Type B pancreatic cell (in vitro differentiated cells): ENCODE data around the gene TNFRSF6B. TPM values are rescaled to one million over a fixed set of nuclear protein-coding genes. Genes with fewer than 3 reads are reported as not detected.

Experiments
- DNase-seq: peaks from one replicate; pipeline ENCODE4 v3.0.0; 2021; ENCODE audit warnings: mixed read lengths; ENCODE audit not compliant: unreplicated experiment; ENCODE audit errors: extremely low spot score
- H3K27ac Mint-ChIP-seq: 2 replicates; pipeline ENCODE4 v1.8.0; 2021; ENCODE audit warnings: mild to moderate bottlenecking, mixed read lengths
- H3K27me3 Mint-ChIP-seq: 2 replicates; pipeline ENCODE4 v1.8.0; 2021; ENCODE audit warnings: mixed read lengths
- H3K36me3 Mint-ChIP-seq: 2 replicates; pipeline ENCODE4 v1.8.0; 2021; ENCODE audit warnings: mixed read lengths
- H3K4me1 Mint-ChIP-seq: one replicate; pipeline ENCODE4 v1.8.0; 2021; ENCODE audit warnings: mixed read lengths; ENCODE audit not compliant: unreplicated experiment
- H3K4me3 Mint-ChIP-seq: 2 replicates; pipeline ENCODE4 v1.8.0; 2021; ENCODE audit warnings: mild to moderate bottlenecking, mixed read lengths
- H3K9me3 Mint-ChIP-seq: 2 replicates; pipeline ENCODE4 v1.8.0; 2021; ENCODE audit warnings: mixed read lengths
- total RNA-seq: library from RNA; stranded (reverse); gene quantifications from 2 replicates; pipeline ENCODE4 v1.2.1, GENCODE V29; 2021; ENCODE audit warnings: low replicate concordance
- TF ChIP-seq, protein P1 (sequence below): fragments of 200-600 bp; sonication (generic); conservative IDR thresholded peaks from 2 replicates; pipeline ENCODE4 v1.5.0; 2021; ENCODE audit warnings: antibody characterized with exemption, mild to moderate bottlenecking

TNFRSF6B gene
- total RNA-seq, 1 donor from 2014 or later, result not detected

DNA sequence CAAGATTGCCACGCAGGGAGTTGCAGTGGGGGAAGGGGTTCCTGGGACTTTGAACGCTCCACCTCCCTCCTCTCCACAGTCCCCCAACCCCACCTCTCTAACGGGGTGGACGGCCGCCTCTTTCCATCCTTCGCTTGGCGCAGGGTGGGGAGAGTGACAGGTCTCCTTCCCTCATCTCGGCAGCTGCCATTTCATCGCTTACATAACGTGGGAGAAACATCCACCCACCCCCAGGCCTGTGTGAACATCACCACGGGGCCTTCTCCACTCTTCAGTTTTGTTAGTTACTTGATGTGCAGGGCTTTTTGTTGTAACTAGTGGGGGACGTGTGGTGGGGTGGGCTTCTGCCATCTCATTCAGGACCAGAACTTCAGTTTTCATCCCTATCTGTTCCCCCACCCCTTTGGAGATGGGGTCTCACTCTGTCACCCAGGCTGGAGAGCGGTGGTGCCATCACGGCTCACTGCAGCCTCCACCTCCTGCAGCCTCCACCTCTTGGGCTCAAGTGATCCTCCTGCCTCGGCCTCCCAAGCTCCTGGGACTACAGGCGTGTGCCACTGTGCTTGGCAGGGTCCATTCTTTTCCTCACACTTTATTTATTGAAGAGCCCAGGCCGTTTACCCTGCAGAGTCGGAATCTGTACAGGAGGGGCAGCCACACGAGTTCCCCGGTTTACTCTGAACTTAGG, 20.6 kb upstream of the TNFRSF6B start:
- Mint-ChIP-seq H3K4me1 (no peaks in the 10 kb centered on the region), H3K27ac (no peak overlapping the region), H3K36me3 (no peaks in the 10 kb centered on the region), H3K4me3 (no peak overlapping the region), H3K27me3 (no peaks in the 10 kb centered on the region), H3K9me3 (no peaks in the 10 kb centered on the region)
- DNase-seq, result no peak
- TF ChIP-seq, protein P1, sequence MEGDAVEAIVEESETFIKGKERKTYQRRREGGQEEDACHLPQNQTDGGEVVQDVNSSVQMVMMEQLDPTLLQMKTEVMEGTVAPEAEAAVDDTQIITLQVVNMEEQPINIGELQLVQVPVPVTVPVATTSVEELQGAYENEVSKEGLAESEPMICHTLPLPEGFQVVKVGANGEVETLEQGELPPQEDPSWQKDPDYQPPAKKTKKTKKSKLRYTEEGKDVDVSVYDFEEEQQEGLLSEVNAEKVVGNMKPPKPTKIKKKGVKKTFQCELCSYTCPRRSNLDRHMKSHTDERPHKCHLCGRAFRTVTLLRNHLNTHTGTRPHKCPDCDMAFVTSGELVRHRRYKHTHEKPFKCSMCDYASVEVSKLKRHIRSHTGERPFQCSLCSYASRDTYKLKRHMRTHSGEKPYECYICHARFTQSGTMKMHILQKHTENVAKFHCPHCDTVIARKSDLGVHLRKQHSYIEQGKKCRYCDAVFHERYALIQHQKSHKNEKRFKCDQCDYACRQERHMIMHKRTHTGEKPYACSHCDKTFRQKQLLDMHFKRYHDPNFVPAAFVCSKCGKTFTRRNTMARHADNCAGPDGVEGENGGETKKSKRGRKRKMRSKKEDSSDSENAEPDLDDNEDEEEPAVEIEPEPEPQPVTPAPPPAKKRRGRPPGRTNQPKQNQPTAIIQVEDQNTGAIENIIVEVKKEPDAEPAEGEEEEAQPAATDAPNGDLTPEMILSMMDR, result no peak

DNA sequence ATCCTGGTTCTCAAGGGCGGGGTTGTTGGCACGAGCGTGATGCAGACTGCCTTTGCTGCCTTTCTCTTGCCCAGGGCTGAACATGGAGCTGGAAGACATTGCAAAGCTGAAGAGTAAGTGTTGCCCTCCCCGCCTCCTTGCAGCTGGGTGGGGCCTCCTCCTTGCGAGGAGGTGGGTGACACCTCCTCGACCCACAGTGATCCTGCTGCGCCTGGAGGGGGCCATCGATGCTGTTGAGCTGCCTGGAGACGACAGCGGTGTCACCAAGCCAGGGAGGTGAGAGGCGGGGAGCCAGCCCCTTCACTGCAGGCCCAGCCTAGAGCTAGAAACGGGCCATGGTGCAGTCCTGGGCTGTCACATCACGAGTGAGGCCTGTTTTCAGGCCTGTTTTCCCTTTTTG, 18.4 kb upstream of the TNFRSF6B start:
- Mint-ChIP-seq H3K27me3 (no peaks in the 10 kb centered on the region), H3K4me1 (no peaks in the 10 kb centered on the region), H3K36me3 (no peaks in the 10 kb centered on the region), H3K4me3 (no peak overlapping the region), H3K27ac (no peak overlapping the region), H3K9me3 (no peaks in the 10 kb centered on the region)
- TF ChIP-seq, protein P1, result no peak
- no peak for DNase-seq

DNA sequence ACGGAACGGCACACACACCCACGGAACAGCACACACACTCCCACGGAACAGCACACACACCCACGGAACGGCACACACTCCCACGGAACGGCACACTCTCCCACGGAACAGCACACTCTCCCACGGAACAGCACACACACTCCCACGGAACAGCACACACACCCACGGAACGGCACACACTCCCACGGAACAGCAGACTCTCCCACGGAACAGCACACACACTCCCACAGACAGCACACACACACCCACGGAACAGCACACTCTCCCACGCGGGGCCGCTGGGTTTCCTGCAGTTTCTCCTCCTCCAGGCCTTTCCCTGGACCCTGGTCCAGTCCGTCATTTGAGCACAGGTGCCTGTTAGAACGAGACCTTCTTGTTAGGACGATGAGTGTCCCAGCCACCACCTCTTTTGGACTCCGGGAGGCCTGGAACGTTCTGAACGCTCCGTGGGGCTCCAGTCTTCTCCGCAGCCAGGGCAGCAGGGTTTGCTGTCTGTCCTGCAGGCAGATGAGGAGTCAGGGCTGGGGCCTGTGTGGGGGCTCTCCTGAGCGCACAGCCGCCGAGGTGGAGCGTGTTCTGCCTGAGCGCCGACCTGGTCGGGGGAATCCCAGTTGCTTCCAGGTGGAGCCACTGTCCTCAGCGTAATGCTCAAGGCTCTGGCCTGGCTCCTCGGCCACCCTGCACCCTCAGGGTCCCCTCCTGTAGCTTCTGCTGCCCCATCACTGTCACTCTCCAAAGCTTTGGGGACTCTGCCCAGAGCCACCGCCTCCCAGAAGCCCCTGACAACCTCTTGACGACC, 17.6 kb upstream of the TNFRSF6B start:
- Mint-ChIP-seq H3K27me3 (no peaks in the 10 kb centered on the region), H3K4me3 (no peak overlapping the region), H3K27ac (no peak overlapping the region), H3K4me1 (no peaks in the 10 kb centered on the region), H3K36me3 (no peaks in the 10 kb centered on the region), H3K9me3 (no peaks in the 10 kb centered on the region)
- TF ChIP-seq, protein P1, result no peak
- no peak for DNase-seq

DNA sequence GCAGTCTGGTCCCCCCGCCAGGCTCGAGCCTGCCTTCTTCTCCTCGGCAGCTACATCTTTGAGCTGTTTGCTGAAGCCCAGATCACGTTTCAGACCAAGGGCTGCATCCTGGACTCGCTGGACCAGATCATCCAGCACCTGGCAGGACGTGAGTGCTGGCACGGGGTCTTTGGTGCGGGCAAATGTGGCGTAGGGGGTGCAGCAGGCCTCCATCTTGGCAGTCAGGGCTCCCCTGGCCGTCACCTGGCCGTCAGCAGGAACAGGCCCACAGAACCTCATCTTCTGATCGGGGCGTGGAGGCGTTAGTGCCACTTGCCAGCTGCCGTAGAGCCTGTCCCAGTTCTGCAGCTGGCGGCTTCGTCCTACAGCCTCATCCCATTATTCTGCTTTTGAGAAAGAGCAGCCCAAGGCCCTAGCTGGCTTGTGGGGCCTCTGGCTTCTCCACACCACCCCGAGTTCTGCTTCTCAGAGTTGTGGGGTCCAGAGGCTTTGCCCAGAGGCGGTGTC, 16.6 kb upstream of the TNFRSF6B start:
- DNase-seq, result no peak
- Mint-ChIP-seq H3K4me3 (no peak overlapping the region), H3K36me3 (no peaks in the 10 kb centered on the region), H3K9me3 (no peaks in the 10 kb centered on the region), H3K27me3 (no peaks in the 10 kb centered on the region), H3K27ac (no peak overlapping the region), H3K4me1 (no peaks in the 10 kb centered on the region)
- TF ChIP-seq, protein P1, result no peak

DNA sequence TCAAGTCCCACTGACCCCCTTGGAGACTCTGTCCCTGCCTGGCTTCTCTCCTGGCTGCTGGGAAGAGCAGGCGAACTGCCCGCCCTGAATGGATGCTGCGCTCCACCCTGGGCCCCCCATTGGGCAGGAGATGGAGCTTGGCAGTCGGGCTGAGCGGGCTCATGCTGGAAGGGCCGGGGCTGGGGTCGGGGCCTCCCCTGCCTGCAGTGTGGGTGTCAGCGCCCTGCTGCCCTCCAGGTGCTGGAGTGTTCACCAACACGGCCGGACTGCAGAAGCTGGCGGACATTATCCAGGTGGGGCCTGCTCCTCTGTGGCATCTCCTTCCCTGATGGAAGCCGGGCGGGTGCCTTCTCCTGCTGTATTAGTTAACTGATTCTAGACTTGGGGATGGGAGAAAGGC, 16.0 kb upstream of the TNFRSF6B start:
- Mint-ChIP-seq H3K4me1 (no peaks in the 10 kb centered on the region), H3K4me3 (no peak overlapping the region), H3K27me3 (no peaks in the 10 kb centered on the region), H3K36me3 (no peaks in the 10 kb centered on the region), H3K27ac (no peak overlapping the region), H3K9me3 (no peaks in the 10 kb centered on the region)
- DNase-seq, result no peak
- TF ChIP-seq, protein P1, result no peak
